ENCODE measurements around the gene SPANXB1. TPM values are rescaled to one million over a fixed set of nuclear protein-coding genes. Genes with fewer than 3 reads are reported as not detected.

SPANXB1 gene
- total and polyA plus RNA-seq, 2 of the 4 experiments (the other 2 are of a cell fraction) = not detected

DNA sequence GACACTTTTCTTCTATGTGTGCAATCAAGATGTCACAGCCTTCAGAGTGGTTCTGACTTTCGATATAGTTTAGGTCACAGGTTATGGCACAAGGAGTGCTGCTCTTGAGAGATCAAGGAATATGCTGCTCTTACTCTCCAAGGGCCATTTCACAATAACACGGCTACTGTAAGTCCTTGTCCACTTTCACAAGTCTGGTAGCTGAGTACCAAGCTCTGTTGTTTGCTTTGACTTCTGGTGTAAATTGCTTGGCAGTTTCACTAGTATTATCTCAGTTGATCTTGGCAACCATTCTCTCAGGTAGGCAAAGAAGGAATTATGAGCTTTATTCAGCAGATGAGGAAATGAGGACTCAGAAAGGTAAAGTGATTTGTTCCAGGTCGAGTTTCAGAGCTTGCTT, 35.4 kb upstream of the SPANXB1 start:
- intact Hi-C loops (cut with micrococcal nuclease) = no loop called here
- POLR2A ChIA-PET (ENCODE audit: unreplicated experiment) = no interaction called here
- Histone ChIP-seq H3K79me1 (ENCODE audit: low read depth in 1 of 2, low read length in 2 of 2) (no peaks in the 10 kb centered on the region), H3K14ac (replicated peaks; ENCODE audit: low read depth, low read length) (no peak overlapping the region), H2BK15ac (ENCODE audit: low read depth, low read length) (no peak overlapping the region), H3K9me3 (ENCODE audit: control insufficient read depth, insufficient read depth, low read length) (no peaks in the 10 kb centered on the region), H3K4me2 (ENCODE audit: low read depth, low read length) (no peak overlapping the region), H3K23ac (ENCODE audit: low read depth, low read length) (no peak overlapping the region), H2BK120ac (ENCODE audit: low read depth, low read length) (no peak overlapping the region), H4K5ac (ENCODE audit: low read depth, low read length) (no peak overlapping the region), H3K18ac (ENCODE audit: low read depth, low read length) (no peak overlapping the region), H3K4ac (ENCODE audit: low read depth, low read length) (no peak overlapping the region), H4K8ac (ENCODE audit: low read depth in 2 of 2, low read length in 2 of 2) (no peak overlapping the region), H2BK20ac (ENCODE audit: low read depth, low read length) (no peak overlapping the region), H2AK5ac (ENCODE audit: low read depth, low read length) (no peak overlapping the region), H3K9ac (ENCODE audit: low read depth, low read length) (no peak overlapping the region), H3K27me3 (ENCODE audit: control insufficient read depth, insufficient read depth, low read length) (no peaks in the 10 kb centered on the region), H2AFZ (replicated peaks; ENCODE audit: low read length, poor library complexity) (no peak overlapping the region), H2BK5ac (ENCODE audit: low read depth, low read length, poor library complexity, severe bottlenecking) (no peak overlapping the region), H3K36me3 (ENCODE audit: control insufficient read depth, insufficient read depth, low read length) (no peaks in the 10 kb centered on the region), H3K9me1 (ENCODE audit: insufficient read depth, low read length) (no peaks in the 10 kb centered on the region), H3K27ac (ENCODE audit: insufficient read depth, low read length) (no peak overlapping the region), H4K20me1 (ENCODE audit: insufficient read depth, low read length) (no peaks in the 10 kb centered on the region), H3K4me3 (ENCODE audit: insufficient read depth, low read depth, low read length) (no peak overlapping the region), H3K4me1 (ENCODE audit: control insufficient read depth, insufficient read depth, low read length) (no peaks in the 10 kb centered on the region), H4K91ac (ENCODE audit: insufficient read depth, low read depth, low read length) (no peak overlapping the region), H3K56ac (ENCODE audit: extremely low read depth, insufficient read depth, low read length) (no peak overlapping the region), H2AK9ac (replicated peaks; ENCODE audit: low read depth, low read length, poor library complexity) (no peak overlapping the region)
- CTCF ChIA-PET = no interaction called here
- WGBS, 2 experiments (ENCODE audit: extremely low coverage in 2 of 2, insufficient read length in 1 of 2) = 0% methylated on average over 1 of the region's 3 CpGs; no CpG with 5 or more reads in 1 of the 2 experiments
- DNase-seq (no peak), ATAC-seq (ENCODE audit: low read depth) (no peak)
- no TSS peak for BruUV-seq (replicated peaks)
- in situ Hi-C loops (cut with MboI; ENCODE audit: low sequenced_read_pairs) = loop anchor here (25.0 kb wide), 1 partner anchor 170 kb away; no protein-coding TSS in a partner anchor
- TF ChIP-seq, protein P1, sequence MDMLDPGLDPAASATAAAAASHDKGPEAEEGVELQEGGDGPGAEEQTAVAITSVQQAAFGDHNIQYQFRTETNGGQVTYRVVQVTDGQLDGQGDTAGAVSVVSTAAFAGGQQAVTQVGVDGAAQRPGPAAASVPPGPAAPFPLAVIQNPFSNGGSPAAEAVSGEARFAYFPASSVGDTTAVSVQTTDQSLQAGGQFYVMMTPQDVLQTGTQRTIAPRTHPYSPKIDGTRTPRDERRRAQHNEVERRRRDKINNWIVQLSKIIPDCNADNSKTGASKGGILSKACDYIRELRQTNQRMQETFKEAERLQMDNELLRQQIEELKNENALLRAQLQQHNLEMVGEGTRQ (IDR thresholded peaks at IDR 0.05; ENCODE audit: low read depth, low read length) = no peak
- no peak for TF ChIP-seq CTCF (conservative IDR thresholded peaks at IDR 0.05; ENCODE audit: low read depth, low read length)
- dilution Hi-C loops (cut with HindIII; ENCODE audit: low sequenced_read_pairs, unreplicated experiment) = no loop called here

Data from IMR-90 (cell line).